ENCODE measurements around the gene TUT7. TPM values are rescaled to one million over a fixed set of nuclear protein-coding genes. Genes with fewer than 3 reads are reported as not detected.

TUT7 gene
- total and polyA plus RNA-seq, 2 of the 4 experiments (the other 2 are of a cell fraction), result 13.3 to 33.3 TPM

DNA sequence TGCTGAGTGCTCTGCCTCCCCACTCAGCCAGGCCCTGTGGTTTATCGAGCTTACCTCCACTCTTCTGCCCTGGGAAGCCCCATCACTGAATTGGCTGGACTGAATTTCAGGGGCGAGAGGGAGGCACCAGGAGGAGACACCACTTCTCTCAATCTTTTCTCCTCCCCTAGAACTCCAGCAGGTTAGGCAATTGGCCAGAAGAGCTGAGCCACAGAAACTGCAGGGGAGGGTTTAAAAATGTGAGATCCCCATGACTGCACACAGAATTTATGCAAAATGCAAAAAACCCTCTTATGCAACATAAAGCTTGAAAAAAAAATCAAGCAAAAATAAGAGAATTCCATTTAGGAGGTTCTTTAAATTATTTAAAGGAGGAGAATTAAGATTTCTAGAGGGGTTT lies 29.9 kb downstream of the TUT7 start:
- Histone ChIP-seq H3K36me3 (ENCODE audit: control insufficient read depth, insufficient read depth, low read length) (peaks cover 26% of the 10 kb centered on the region), H3K4me1 (ENCODE audit: control insufficient read depth, insufficient read depth, low read length) (peaks cover 15% of the 10 kb centered on the region), H4K20me1 (ENCODE audit: insufficient read depth, low read length) (no peaks in the 10 kb centered on the region), H2AFZ (replicated peaks; ENCODE audit: low read length, poor library complexity) (peak overlapping the region; percentile 8), H2AK5ac (ENCODE audit: low read depth, low read length) (peak overlapping the region; percentile 44; the same call in 1 of the 2 replicates), H2BK15ac (ENCODE audit: low read depth, low read length) (no peak overlapping the region), H2BK20ac (ENCODE audit: low read depth, low read length) (0 out of 2 replicates have a peak overlapping the region, but pooled peaks have one; percentile 32), H3K27me3 (ENCODE audit: control insufficient read depth, insufficient read depth, low read length) (no peaks in the 10 kb centered on the region), H3K9me1 (ENCODE audit: insufficient read depth, low read length) (peaks cover 5% of the 10 kb centered on the region; the same call in 1 of the 2 replicates), H3K79me1 (ENCODE audit: low read depth in 1 of 2, low read length in 2 of 2) (peaks cover 7 to 17% of the 10 kb centered on the region in 2 experiments; a peak in 3 of 4 replicates), H3K9me3 (ENCODE audit: control insufficient read depth, insufficient read depth, low read length) (no peaks in the 10 kb centered on the region), H3K14ac (replicated peaks; ENCODE audit: low read depth, low read length) (no peak overlapping the region), H4K5ac (ENCODE audit: low read depth, low read length) (0 out of 2 replicates have a peak overlapping the region, but pooled peaks have one; percentile 2), H3K23ac (ENCODE audit: low read depth, low read length) (no peak overlapping the region), H2BK5ac (ENCODE audit: low read depth, low read length, poor library complexity, severe bottlenecking) (peak overlapping the region; percentile 51), H4K8ac (ENCODE audit: low read depth in 2 of 2, low read length in 2 of 2) (peak overlapping the region in 1 of 2 experiments; percentile 3; a peak in 1 of 4 replicates), H3K9ac (ENCODE audit: low read depth, low read length) (no peak overlapping the region), H2BK120ac (ENCODE audit: low read depth, low read length) (no peak overlapping the region), H3K4me3 (ENCODE audit: insufficient read depth, low read depth, low read length) (no peak overlapping the region), H3K27ac (ENCODE audit: insufficient read depth, low read length) (peak overlapping the region; percentile 41; the same call in 1 of the 2 replicates), H3K4ac (ENCODE audit: low read depth, low read length) (no peak overlapping the region), H3K4me2 (ENCODE audit: low read depth, low read length) (no peak overlapping the region; the same call in 1 of the 2 replicates), H2AK9ac (replicated peaks; ENCODE audit: low read depth, low read length, poor library complexity) (no peak overlapping the region), H4K91ac (ENCODE audit: insufficient read depth, low read depth, low read length) (no peak overlapping the region; the same call in 1 of the 2 replicates), H3K56ac (ENCODE audit: extremely low read depth, insufficient read depth, low read length) (no peak overlapping the region), H3K18ac (ENCODE audit: low read depth, low read length) (0 out of 2 replicates have a peak overlapping the region, but pooled peaks have one; percentile 40)
- TF ChIP-seq NFE2L2 (IDR thresholded peaks at IDR 0.05; ENCODE audit: low read depth, low read length) (no peak), FOS (IDR thresholded peaks at IDR 0.05; ENCODE audit: low read depth, low read length) (no peak), CEBPB (IDR thresholded peaks at IDR 0.05; ENCODE audit: low read depth, low read length) (peak; percentile 24; the same call in 1 of the 2 replicates), MAFK (IDR thresholded peaks at IDR 0.05; ENCODE audit: low read depth, low read length) (no peak)
- ATAC-seq (ENCODE audit: low read depth), result peak; percentile 30; the same call in 1 of the 2 replicates
- DNase-seq, result peak; percentile 75
- ChIA-PET POLR2A (ENCODE audit: unreplicated experiment) (no interaction called here), CTCF (no interaction called here)
- intact Hi-C loops (cut with micrococcal nuclease) (loop anchor here (5.0 kb wide), 1 partner anchor 37 kb away; no protein-coding TSS in a partner anchor), in situ Hi-C loops (cut with MboI; ENCODE audit: low sequenced_read_pairs) (no loop called here), dilution Hi-C loops (cut with HindIII; ENCODE audit: low sequenced_read_pairs, unreplicated experiment) (no loop called here)
- 100% methylated on average over 1 of the region's 2 CpGs; no CpG with 5 or more reads in 1 of the 2 experiments for WGBS, 2 experiments (ENCODE audit: extremely low coverage in 2 of 2, insufficient read length in 1 of 2)
- BruUV-seq (replicated peaks), result no TSS peak
